K562 (cell line): ENCODE measurements around the gene DGAT2. TPM values are rescaled to one million over a fixed set of nuclear protein-coding genes. Genes with fewer than 3 reads are reported as not detected.

Experiments used
- DACH1 ChIP-seq: fragments of 450-650 bp; IDR thresholded peaks from 2 replicates; pipeline ENCODE4 v1.6.1; 2018; ENCODE audit not compliant: partially characterized antibody
- ILF3 ChIP-seq: fragments of 450-650 bp; IDR thresholded peaks from 2 replicates; pipeline ENCODE4 v1.6.1; 2018; ENCODE audit warnings: antibody characterized with exemption, mild to moderate bottlenecking, moderate library complexity, borderline replicate concordance
- KDM5B ChIP-seq: fragments of 200-600 bp; sonication (generic); IDR thresholded peaks from 2 replicates; pipeline ENCODE4 v1.6.1; 2012; ENCODE audit warnings: low read depth, mild to moderate bottlenecking, moderate library complexity, low read length, control low read depth, inconsistent platforms; ENCODE audit not compliant: insufficient replicate concordance
- MLX ChIP-seq, 2 experiments: fragments of 450-650 bp in 1 of 2; sonication (generic) in 1 of 2; formaldehyde crosslinking; conservative IDR thresholded peaks; 2 replicates each; pipeline versions ENCODE4 v1.4.0 to v1.8.1; 2020 to 2022; ENCODE audit warnings: mild to moderate bottlenecking in 1 of 2, missing genetic modification reagents in 1 of 2
- PHB2 ChIP-seq: fragments of 450-650 bp; IDR thresholded peaks from 2 replicates; pipeline ENCODE4 v1.6.1; 2017; ENCODE audit warnings: low read depth
- RBBP5 ChIP-seq: fragments of 200-600 bp; sonication (generic); IDR thresholded peaks from 2 replicates; pipeline ENCODE4 v1.6.1; 2012; ENCODE audit warnings: borderline replicate concordance, mild to moderate bottlenecking, low read length, control low read depth, inconsistent platforms; ENCODE audit not compliant: insufficient read depth, poor library complexity, severe bottlenecking
- RBM39 ChIP-seq: fragments of 200-400 bp; formaldehyde crosslinking; optimal IDR thresholded peaks from 2 replicates; pipeline ENCODE3; 2018; ENCODE audit warnings: low read depth, low read length
- SMARCB1 ChIP-seq: IDR thresholded peaks from 2 replicates; pipeline ENCODE4 v1.6.1; 2011; ENCODE audit warnings: improper control_type of control experiment, low read depth; ENCODE audit not compliant: insufficient read length
- TOE1 ChIP-seq, 2 experiments: fragments of 450-650 bp in 1 of 2; sonication (generic) in 1 of 2; formaldehyde crosslinking in 1 of 2; IDR thresholded peaks; 2 replicates each; pipeline versions ENCODE4 v1.7.1 to v1.8.0; 2016 to 2022; ENCODE audit warnings: borderline replicate concordance in 2 of 2, mild to moderate bottlenecking in 2 of 2, antibody characterized with exemption in 1 of 2, inconsistent platforms in 1 of 2, low read depth in 1 of 2, missing genetic modification reagents in 1 of 2, moderate library complexity in 1 of 2
- ZNF311 ChIP-seq: fragments of 250-450 bp; sonication (Bioruptor Pico); IDR thresholded peaks from 2 replicates; pipeline ENCODE4 v1.4.0; 2020; ENCODE audit warnings: mild to moderate bottlenecking, moderate library complexity
- ZNF407 ChIP-seq: fragments of 450-650 bp; IDR thresholded peaks from 2 replicates; pipeline ENCODE4 v1.6.1; 2016; ENCODE audit warnings: low read depth
- polyA plus RNA-seq, 8 experiments: library from polyadenylated mRNA; depleted of rRNA in 4 of 8; stranded (reverse) in 5 of 8; unstranded in 3 of 8; fragments of >200 nt; fragmentation: Nextera tagmentation in 2 of 8; fragmentation: Illumina TruSeq in 1 of 8; extraction: Ambion mirVana in 2 of 8; extraction: Trizol in 1 of 8; gene quantifications; 2 replicates each; pipeline versions ENCODE4 v1.2.1 to v1.2.3, GENCODE V29; 2011 to 2014; ENCODE audit warnings: inconsistent platforms in 1 of 8, missing spikeins in 1 of 8
- total RNA-seq, 7 experiments: library from RNA; depleted of rRNA in 6 of 7; stranded (reverse); fragments of >200 nt in 6 of 7; fragmentation: Illumina TruSeq in 2 of 7; extraction: Trizol in 2 of 7; gene quantifications; 2 replicates each; pipeline versions ENCODE4 v1.2.1 to v1.2.3, GENCODE V29; 2011 to 2021; ENCODE audit warnings: low replicate concordance in 1 of 7
- TF ChIP-seq, protein P1 (sequence below): fragments of 200-800 bp; sonication (Bioruptor generic); IDR thresholded peaks from 2 replicates; pipeline ENCODE4 v1.6.1; 2017; ENCODE audit warnings: missing genetic modification characterization, missing compliant biosample characterization
- TF ChIP-seq, protein P2 (sequence below): sonication (generic); formaldehyde crosslinking; IDR thresholded peaks from 2 replicates; pipeline ENCODE4 v1.5.0; 2020; ENCODE audit warnings: missing genetic modification reagents
- TF ChIP-seq, protein P3 (sequence below): sonication (generic); formaldehyde crosslinking; IDR thresholded peaks from 2 replicates; pipeline ENCODE4 v1.9.0; 2022; ENCODE audit warnings: mild to moderate bottlenecking, missing genetic modification reagents

The DGAT2 gene
- total and polyA plus RNA-seq, 9 of the 15 experiments (the other 6 are each of a cell fraction or from before 2014, with no cell fraction given), result 0.68 to 2.8 (median 1.8) TPM

DNA sequence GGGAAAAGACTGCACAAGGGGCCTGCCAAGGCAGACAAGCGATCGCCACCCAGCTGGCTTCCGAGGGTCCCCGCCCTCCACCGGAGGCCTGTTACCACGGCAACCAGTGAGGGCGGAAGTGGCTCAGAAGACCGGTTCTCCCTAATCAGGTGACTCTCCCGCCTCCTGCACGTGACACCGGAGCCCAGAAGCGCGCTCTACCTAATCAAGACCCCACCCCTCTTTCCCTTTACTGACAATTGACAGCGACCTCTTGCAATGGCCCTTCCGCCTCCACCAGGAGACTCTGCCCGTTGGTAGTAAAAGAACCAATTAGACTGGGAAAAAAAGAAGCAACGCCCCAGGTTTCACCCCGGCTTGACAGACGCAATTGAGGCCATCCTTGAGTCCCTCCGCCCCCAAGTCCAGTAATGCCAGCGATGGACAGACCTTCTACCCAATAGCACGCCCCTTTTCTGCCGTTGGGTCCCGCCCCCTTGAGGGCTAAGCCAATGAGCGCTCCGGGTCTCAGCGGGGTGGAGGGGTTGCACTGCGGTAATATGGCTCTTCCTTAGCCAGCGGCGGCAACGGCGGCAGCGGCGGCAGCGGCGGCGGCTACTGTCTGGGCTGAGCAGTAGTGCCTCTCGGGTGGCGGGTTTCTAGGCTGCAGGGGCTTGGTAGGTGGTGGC is 46.2 kb downstream of the DGAT2 start, which contains the start of gene UVRAG (continued):
- TF ChIP-seq TOE1 (IDR thresholded peaks at IDR 0.05; ENCODE audit: borderline replicate concordance) (peak; percentile 97), TOE1 (CRISPR knock-in tag; IDR thresholded peaks at IDR 0.05; ENCODE audit: borderline replicate concordance, low read depth) (no peak), SMARCB1 (no peak), RBM39 (no peak), KDM5B (peak; percentile 69), ZNF407 (no peak), PHB2 (no peak), ZNF311 (CRISPR knock-in tag) (no peak), MLX (CRISPR knock-in tag; conservative IDR thresholded peaks at IDR 0.05) (no peak), DACH1 (peak; percentile 68), RBBP5 (no peak), ILF3 (no peak)
- TF ChIP-seq, protein P1, sequence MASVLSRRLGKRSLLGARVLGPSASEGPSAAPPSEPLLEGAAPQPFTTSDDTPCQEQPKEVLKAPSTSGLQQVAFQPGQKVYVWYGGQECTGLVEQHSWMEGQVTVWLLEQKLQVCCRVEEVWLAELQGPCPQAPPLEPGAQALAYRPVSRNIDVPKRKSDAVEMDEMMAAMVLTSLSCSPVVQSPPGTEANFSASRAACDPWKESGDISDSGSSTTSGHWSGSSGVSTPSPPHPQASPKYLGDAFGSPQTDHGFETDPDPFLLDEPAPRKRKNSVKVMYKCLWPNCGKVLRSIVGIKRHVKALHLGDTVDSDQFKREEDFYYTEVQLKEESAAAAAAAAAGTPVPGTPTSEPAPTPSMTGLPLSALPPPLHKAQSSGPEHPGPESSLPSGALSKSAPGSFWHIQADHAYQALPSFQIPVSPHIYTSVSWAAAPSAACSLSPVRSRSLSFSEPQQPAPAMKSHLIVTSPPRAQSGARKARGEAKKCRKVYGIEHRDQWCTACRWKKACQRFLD (CRISPR knock-in tag), result no peak
- TF ChIP-seq, protein P2, sequence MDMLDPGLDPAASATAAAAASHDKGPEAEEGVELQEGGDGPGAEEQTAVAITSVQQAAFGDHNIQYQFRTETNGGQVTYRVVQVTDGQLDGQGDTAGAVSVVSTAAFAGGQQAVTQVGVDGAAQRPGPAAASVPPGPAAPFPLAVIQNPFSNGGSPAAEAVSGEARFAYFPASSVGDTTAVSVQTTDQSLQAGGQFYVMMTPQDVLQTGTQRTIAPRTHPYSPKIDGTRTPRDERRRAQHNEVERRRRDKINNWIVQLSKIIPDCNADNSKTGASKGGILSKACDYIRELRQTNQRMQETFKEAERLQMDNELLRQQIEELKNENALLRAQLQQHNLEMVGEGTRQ, result peak; percentile 99
- TF ChIP-seq, protein P3, sequence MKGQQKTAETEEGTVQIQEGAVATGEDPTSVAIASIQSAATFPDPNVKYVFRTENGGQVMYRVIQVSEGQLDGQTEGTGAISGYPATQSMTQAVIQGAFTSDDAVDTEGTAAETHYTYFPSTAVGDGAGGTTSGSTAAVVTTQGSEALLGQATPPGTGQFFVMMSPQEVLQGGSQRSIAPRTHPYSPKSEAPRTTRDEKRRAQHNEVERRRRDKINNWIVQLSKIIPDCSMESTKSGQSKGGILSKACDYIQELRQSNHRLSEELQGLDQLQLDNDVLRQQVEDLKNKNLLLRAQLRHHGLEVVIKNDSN (CRISPR knock-in tag), result peak; percentile 100
